ENCODE measurements around the gene MECR. TPM values are rescaled to one million over a fixed set of nuclear protein-coding genes. Genes with fewer than 3 reads are reported as not detected.

MECR gene
- total and polyA plus RNA-seq, 5 donors from 2014 or later = 10.1 to 16.3 (median 12.6) TPM

- no peaks in the 10 kb centered on the region for H3K4me1 ChIP-seq (ENCODE audit: control insufficient read depth, insufficient read depth, low read length, poor library complexity, severe bottlenecking)
- no peak overlapping the region for H3K27ac Mint-ChIP-seq
- DNase-seq (no peak), ATAC-seq (ENCODE audit: low read depth in 2 of 2) (no peak)
- peaks cover 0 to 2% (median 0%) of the 10 kb centered on the region in 7 donors for H3K9me3 Mint-ChIP-seq
- no peaks in the 10 kb centered on the region for H3K9me3 ChIP-seq (ENCODE audit: control insufficient read depth in 2 of 2, low read length in 2 of 2)
- H3K36me3 Mint-ChIP-seq = no peaks in the 10 kb centered on the region
- H3K4me3 ChIP-seq (ENCODE audit: low read depth, low read length) = no peak overlapping the region
- peaks cover 21% of the 10 kb centered on the region for H3K27me3 Mint-ChIP-seq
- peaks cover 16% of the 10 kb centered on the region for H3K27me3 ChIP-seq (ENCODE audit: control insufficient read depth, insufficient read depth, low read length)
- H3K36me3 ChIP-seq (ENCODE audit: control insufficient read depth, insufficient read depth, low read length) = no peaks in the 10 kb centered on the region
- H3K4me3 Mint-ChIP-seq = no peak overlapping the region
- H3K4me1 Mint-ChIP-seq = no peaks in the 10 kb centered on the region
- H3K27ac ChIP-seq (ENCODE audit: insufficient read depth, low read length, poor library complexity, severe bottlenecking) = no peak overlapping the region
These were observed 40.3 kb upstream of the MECR start for GRCh38 chr1:29270929-29271521.

- H3K36me3 ChIP-seq (ENCODE audit: control insufficient read depth, insufficient read depth, low read length) = no peaks in the 10 kb centered on the region
- DNase-seq (no peak), ATAC-seq (ENCODE audit: low read depth in 2 of 2) (no peak)
- no peaks in the 10 kb centered on the region for H3K9me3 ChIP-seq (ENCODE audit: control insufficient read depth in 2 of 2, low read length in 2 of 2)
- H3K36me3 Mint-ChIP-seq = no peaks in the 10 kb centered on the region
- no peak overlapping the region for H3K27ac ChIP-seq (ENCODE audit: insufficient read depth, low read length, poor library complexity, severe bottlenecking)
- no peak overlapping the region for H3K4me3 ChIP-seq (ENCODE audit: low read depth, low read length)
- H3K4me1 Mint-ChIP-seq = no peaks in the 10 kb centered on the region
- peaks cover 0 to 5% (median 0%) of the 10 kb centered on the region in 7 donors for H3K9me3 Mint-ChIP-seq
- no peak overlapping the region for H3K4me3 Mint-ChIP-seq
- H3K27ac Mint-ChIP-seq = no peak overlapping the region
- H3K27me3 Mint-ChIP-seq = peaks cover 29% of the 10 kb centered on the region
- no peaks in the 10 kb centered on the region for H3K4me1 ChIP-seq (ENCODE audit: control insufficient read depth, insufficient read depth, low read length, poor library complexity, severe bottlenecking)
- H3K27me3 ChIP-seq (ENCODE audit: control insufficient read depth, insufficient read depth, low read length) = peaks cover 20% of the 10 kb centered on the region
These were observed 38.6 kb upstream of the MECR start for GRCh38 chr1:29269382-29269781.

DNA sequence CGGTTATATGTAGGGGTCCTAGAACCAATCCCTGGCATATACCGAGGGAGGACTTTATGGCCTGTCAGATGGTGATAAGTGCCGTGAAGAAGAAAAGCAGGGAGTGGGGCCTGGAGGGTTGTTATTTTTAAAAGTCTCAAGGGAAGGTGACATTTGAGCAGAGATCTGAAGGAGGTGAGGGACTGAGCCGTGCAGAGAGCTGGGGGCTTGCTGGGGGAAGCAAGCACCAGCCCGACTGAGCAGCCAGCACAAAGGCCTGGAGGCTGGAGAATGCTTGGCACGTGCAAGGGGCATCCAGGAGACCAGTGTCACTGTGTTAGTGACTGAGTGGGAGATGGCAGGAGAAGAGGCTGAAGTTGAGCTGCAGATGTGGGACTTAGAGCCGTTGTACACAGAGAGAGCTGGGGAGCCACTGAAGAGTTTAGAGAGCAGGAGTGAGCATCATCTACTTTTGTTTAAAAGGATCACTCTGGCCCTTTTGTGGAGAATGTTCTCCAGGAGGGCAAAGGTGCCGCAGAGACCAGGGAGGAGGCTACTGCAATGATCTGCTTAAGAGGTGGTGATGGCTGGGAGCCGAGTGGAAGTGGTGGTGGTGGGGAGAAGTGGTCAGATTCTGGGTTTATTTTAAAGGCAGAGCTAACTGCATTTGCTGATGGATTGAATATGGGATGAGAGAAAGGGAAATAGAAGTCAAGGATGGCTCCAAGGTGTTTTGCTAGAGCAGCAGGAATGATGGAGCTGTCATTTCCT is 36.8 kb upstream of the MECR start:
- no peak overlapping the region for H3K4me3 Mint-ChIP-seq
- H3K9me3 Mint-ChIP-seq = peaks cover 0 to 5% (median 0%) of the 10 kb centered on the region in 7 donors
- Histone ChIP-seq H3K36me3 (ENCODE audit: control insufficient read depth, insufficient read depth, low read length) (no peaks in the 10 kb centered on the region), H3K9me3 (ENCODE audit: control insufficient read depth in 2 of 2, low read length in 2 of 2) (no peaks in the 10 kb centered on the region), H3K27ac (ENCODE audit: insufficient read depth, low read length, poor library complexity, severe bottlenecking) (no peak overlapping the region), H3K4me1 (ENCODE audit: control insufficient read depth, insufficient read depth, low read length, poor library complexity, severe bottlenecking) (no peaks in the 10 kb centered on the region), H3K4me3 (ENCODE audit: low read depth, low read length) (no peak overlapping the region), H3K27me3 (ENCODE audit: control insufficient read depth, insufficient read depth, low read length) (peaks cover 22% of the 10 kb centered on the region)
- no peak overlapping the region for H3K27ac Mint-ChIP-seq
- ATAC-seq (ENCODE audit: low read depth in 2 of 2) (no peak), DNase-seq (no peak)
- no peaks in the 10 kb centered on the region for H3K4me1 Mint-ChIP-seq
- peaks cover 40% of the 10 kb centered on the region for H3K27me3 Mint-ChIP-seq
- H3K36me3 Mint-ChIP-seq = no peaks in the 10 kb centered on the region

DNA sequence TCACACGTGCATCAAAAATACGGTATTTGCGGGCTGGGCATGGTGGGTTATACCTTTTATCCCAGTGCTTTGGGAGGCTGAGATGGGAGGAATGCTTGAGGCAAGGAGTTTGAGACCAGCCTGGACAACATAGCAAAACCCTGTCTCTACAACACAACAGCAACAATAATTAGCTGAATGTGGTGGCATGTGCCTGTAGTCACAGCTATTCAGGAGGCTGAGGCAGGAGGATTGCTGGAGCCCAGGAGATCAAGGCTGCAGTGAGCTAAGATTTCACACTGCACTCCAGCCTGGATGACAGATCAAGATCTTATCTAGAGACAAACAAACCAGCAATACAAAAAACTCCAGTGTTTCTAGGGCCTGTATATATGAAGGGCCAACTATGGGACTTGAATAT is 36.2 kb upstream of the MECR start:
- Mint-ChIP-seq H3K9me3 (peaks cover 0 to 5% (median 0%) of the 10 kb centered on the region in 7 donors), H3K36me3 (no peaks in the 10 kb centered on the region), H3K4me1 (no peaks in the 10 kb centered on the region), H3K4me3 (no peak overlapping the region), H3K27me3 (peaks cover 45% of the 10 kb centered on the region), H3K27ac (no peak overlapping the region)
- no peaks in the 10 kb centered on the region for H3K36me3 ChIP-seq (ENCODE audit: control insufficient read depth, insufficient read depth, low read length)
- no peak overlapping the region for H3K27ac ChIP-seq (ENCODE audit: insufficient read depth, low read length, poor library complexity, severe bottlenecking)
- H3K9me3 ChIP-seq (ENCODE audit: control insufficient read depth in 2 of 2, low read length in 2 of 2) = no peaks in the 10 kb centered on the region
- ATAC-seq (ENCODE audit: low read depth in 2 of 2) = no peak
- H3K4me1 ChIP-seq (ENCODE audit: control insufficient read depth, insufficient read depth, low read length, poor library complexity, severe bottlenecking) = no peaks in the 10 kb centered on the region
- no peak overlapping the region for H3K4me3 ChIP-seq (ENCODE audit: low read depth, low read length)
- DNase-seq = no peak
- H3K27me3 ChIP-seq (ENCODE audit: control insufficient read depth, insufficient read depth, low read length) = peaks cover 25% of the 10 kb centered on the region

DNA sequence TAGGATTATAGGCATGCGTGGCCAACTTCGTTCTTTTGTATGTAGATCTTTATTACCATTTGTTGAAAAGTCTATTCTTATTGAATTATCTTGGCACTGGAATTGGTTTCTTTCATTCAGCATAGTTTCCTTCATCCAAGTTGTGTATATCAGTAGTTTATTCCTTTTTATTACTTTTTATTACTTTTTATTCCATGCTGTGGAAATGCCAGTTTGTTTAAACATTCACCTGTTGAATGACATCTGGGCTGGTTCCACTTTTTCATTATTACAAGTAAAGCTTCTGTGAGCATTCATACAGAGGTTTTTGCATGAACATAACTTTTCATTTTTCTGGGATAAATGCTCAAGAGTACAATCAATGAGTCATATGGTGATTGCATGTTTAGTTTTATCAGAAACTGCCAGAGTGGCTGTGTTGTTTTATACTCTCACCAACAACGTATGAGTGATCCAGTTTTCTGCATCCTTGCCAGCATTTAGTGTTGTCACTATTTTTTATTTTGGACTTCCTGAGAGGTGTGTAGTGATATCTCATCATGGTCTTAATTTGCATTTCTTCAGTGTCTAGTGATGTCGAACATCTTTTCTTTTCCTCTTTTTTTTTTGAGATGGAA is 34.1 kb upstream of the MECR start:
- H3K4me1 ChIP-seq (ENCODE audit: control insufficient read depth, insufficient read depth, low read length, poor library complexity, severe bottlenecking) = no peaks in the 10 kb centered on the region
- Mint-ChIP-seq H3K27me3 (peaks cover 66% of the 10 kb centered on the region), H3K36me3 (no peaks in the 10 kb centered on the region), H3K9me3 (peaks cover 0 to 5% (median 0%) of the 10 kb centered on the region in 7 donors), H3K4me3 (no peak overlapping the region), H3K27ac (no peak overlapping the region), H3K4me1 (peaks cover 0 to 9% (median 1%) of the 10 kb centered on the region in 4 donors)
- DNase-seq (no peak), ATAC-seq (ENCODE audit: low read depth in 2 of 2) (no peak)
- H3K27ac ChIP-seq (ENCODE audit: insufficient read depth, low read length, poor library complexity, severe bottlenecking) = no peak overlapping the region
- H3K4me3 ChIP-seq (ENCODE audit: low read depth, low read length) = no peak overlapping the region
- H3K9me3 ChIP-seq (ENCODE audit: control insufficient read depth in 2 of 2, low read length in 2 of 2) = no peaks in the 10 kb centered on the region
- H3K27me3 ChIP-seq (ENCODE audit: control insufficient read depth, insufficient read depth, low read length) = peaks cover 31% of the 10 kb centered on the region
- H3K36me3 ChIP-seq (ENCODE audit: control insufficient read depth, insufficient read depth, low read length) = no peaks in the 10 kb centered on the region

DNA sequence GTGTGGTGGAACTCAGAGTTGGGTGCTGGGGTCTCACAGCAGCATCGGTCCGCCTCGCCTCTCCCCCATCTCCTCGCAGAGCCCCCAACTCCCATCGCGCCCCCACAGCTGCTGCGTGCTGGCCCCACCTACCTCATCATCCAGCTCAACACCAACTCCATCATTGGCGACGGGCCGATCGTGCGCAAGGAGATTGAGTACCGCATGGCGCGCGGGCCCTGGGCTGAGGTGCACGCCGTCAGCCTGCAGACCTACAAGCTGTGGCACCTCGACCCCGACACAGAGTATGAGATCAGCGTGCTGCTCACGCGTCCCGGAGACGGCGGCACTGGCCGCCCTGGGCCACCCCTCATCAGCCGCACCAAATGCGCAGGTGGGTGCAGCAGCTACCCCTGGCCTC is 29.8 kb upstream of the MECR start:
- Mint-ChIP-seq H3K4me1 (peaks cover 0 to 9% (median 1%) of the 10 kb centered on the region in 4 donors), H3K27ac (no peak overlapping the region), H3K4me3 (peak overlapping the region; percentile 30 to 88 (median 72)), H3K27me3 (peaks cover 63% of the 10 kb centered on the region), H3K36me3 (no peaks in the 10 kb centered on the region), H3K9me3 (peaks cover 0 to 2% (median 0%) of the 10 kb centered on the region in 7 donors)
- no peak overlapping the region for H3K4me3 ChIP-seq (ENCODE audit: low read depth, low read length)
- H3K9me3 ChIP-seq (ENCODE audit: control insufficient read depth in 2 of 2, low read length in 2 of 2) = no peaks in the 10 kb centered on the region
- H3K36me3 ChIP-seq (ENCODE audit: control insufficient read depth, insufficient read depth, low read length) = no peaks in the 10 kb centered on the region
- H3K27ac ChIP-seq (ENCODE audit: insufficient read depth, low read length, poor library complexity, severe bottlenecking) = no peak overlapping the region
- peaks cover 8% of the 10 kb centered on the region for H3K4me1 ChIP-seq (ENCODE audit: control insufficient read depth, insufficient read depth, low read length, poor library complexity, severe bottlenecking)
- DNase-seq = no peak
- ATAC-seq (ENCODE audit: low read depth in 2 of 2) = no peak
- H3K27me3 ChIP-seq (ENCODE audit: control insufficient read depth, insufficient read depth, low read length) = peaks cover 15% of the 10 kb centered on the region

DNA sequence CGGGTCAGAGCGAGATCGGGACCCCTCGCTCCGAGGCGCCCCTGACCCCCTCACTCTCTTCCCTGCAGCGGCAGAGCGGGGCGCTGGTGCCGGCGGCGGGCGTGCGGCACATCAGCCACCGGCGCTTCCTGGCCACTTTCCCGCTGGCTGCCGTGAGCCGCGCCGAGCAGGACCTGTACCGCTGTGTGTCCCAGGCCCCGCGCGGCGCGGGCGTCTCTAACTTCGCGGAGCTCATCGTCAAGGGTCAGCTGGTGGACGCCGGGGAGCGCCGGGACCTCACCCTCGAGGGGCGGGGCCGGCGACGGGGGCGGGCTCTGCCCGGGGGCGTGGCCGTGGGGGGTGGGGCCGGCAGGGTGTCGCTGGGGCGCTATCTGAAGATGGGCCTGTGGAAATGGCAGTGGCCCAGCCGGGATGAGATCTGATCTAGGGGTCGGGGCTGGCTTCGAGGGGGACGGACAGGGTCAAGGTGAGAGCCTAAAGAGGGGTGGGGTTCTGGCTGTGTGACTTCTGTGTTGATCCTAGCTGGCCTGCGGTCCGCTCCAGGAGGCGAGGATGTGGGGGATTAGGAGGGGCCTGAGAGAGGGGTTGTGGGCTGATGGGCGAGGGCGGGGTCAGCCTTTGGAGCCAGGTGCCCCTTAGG is 29.2 kb upstream of the MECR start:
- Mint-ChIP-seq H3K27me3 (peaks cover 61% of the 10 kb centered on the region), H3K36me3 (no peaks in the 10 kb centered on the region), H3K27ac (no peak overlapping the region)

More for the DNA sequence above, 29.2 kb upstream of the MECR start:
- Mint-ChIP-seq H3K9me3 (no peaks in the 10 kb centered on the region), H3K4me1 (peaks cover 0 to 9% (median 1%) of the 10 kb centered on the region in 4 donors), H3K4me3 (peak overlapping the region; percentile 30 to 88 (median 72))
- H3K36me3 ChIP-seq (ENCODE audit: control insufficient read depth, insufficient read depth, low read length) = no peaks in the 10 kb centered on the region
- H3K9me3 ChIP-seq (ENCODE audit: control insufficient read depth in 2 of 2, low read length in 2 of 2) = no peaks in the 10 kb centered on the region
- no peak overlapping the region for H3K4me3 ChIP-seq (ENCODE audit: low read depth, low read length)
- H3K4me1 ChIP-seq (ENCODE audit: control insufficient read depth, insufficient read depth, low read length, poor library complexity, severe bottlenecking) = peaks cover 8% of the 10 kb centered on the region
- DNase-seq (peak in 1 of 3 donors; percentile 16), ATAC-seq (ENCODE audit: low read depth in 2 of 2) (peak; percentile 33 to 36)
- H3K27me3 ChIP-seq (ENCODE audit: control insufficient read depth, insufficient read depth, low read length) = peaks cover 14% of the 10 kb centered on the region
- H3K27ac ChIP-seq (ENCODE audit: insufficient read depth, low read length, poor library complexity, severe bottlenecking) = no peak overlapping the region

Data from CD4-positive, CD25-positive, alpha-beta regulatory T cell (primary cell).